ENCODE results near the gene BBS5. TPM values are rescaled to one million over a fixed set of nuclear protein-coding genes. Genes with fewer than 3 reads are reported as not detected.

The BBS5 gene
- total RNA-seq, 6 experiments from 2014 or later, result 1.7 to 3.5 (median 2.3) TPM

GRCh38 chr2:169462896-169463695, 16.2 kb upstream of the BBS5 start:
- no peak overlapping the region for H3K4me3 ChIP-seq
- no peaks in the 10 kb centered on the region for H3K4me1 ChIP-seq
- intact Hi-C loops (cut with DNase I), result no loop called here
- DNase-seq (no peak), ATAC-seq (no peak)
- no peaks in the 10 kb centered on the region for H3K27me3 ChIP-seq
- H3K27ac ChIP-seq, result no peak overlapping the region
- no peaks in the 10 kb centered on the region for H3K9me3 ChIP-seq
- no peak for TF ChIP-seq CTCF (IDR thresholded peaks at IDR 0.05)
- no peak for TF ChIP-seq POLR2A (IDR thresholded peaks at IDR 0.05)
- H3K36me3 ChIP-seq, result no peaks in the 10 kb centered on the region
- 56% methylated on average over 4 of the region's 4 CpGs for WGBS (ENCODE audit: insufficient coverage, low coverage, low lambda C conversion rate, missing lambda C conversion rate)

- no peak for TF ChIP-seq CTCF (IDR thresholded peaks at IDR 0.05)
- no peak for TF ChIP-seq POLR2A (IDR thresholded peaks at IDR 0.05)
- H3K4me3 ChIP-seq, result no peak overlapping the region
- H3K36me3 ChIP-seq, result no peaks in the 10 kb centered on the region
- intact Hi-C loops (cut with DNase I), result no loop called here
- 100% methylated on average over 1 of the region's 1 CpG for whole genome bisulfite sequencing (ENCODE audit: insufficient coverage, low coverage, low lambda C conversion rate, missing lambda C conversion rate)
- ATAC-seq (no peak), DNase-seq (no peak)
- no peak overlapping the region for H3K27ac ChIP-seq
- no peaks in the 10 kb centered on the region for H3K27me3 ChIP-seq
- no peaks in the 10 kb centered on the region for H3K4me1 ChIP-seq
- H3K9me3 ChIP-seq, result no peaks in the 10 kb centered on the region
These were observed 14.8 kb upstream of the BBS5 start for GRCh38 chr2:169464466-169464865.

- Histone ChIP-seq H3K36me3 (no peaks in the 10 kb centered on the region), H3K4me3 (no peak overlapping the region), H3K27ac (no peak overlapping the region), H3K4me1 (no peaks in the 10 kb centered on the region), H3K9me3 (no peaks in the 10 kb centered on the region), H3K27me3 (no peaks in the 10 kb centered on the region)
- no peak for TF ChIP-seq CTCF (IDR thresholded peaks at IDR 0.05)
- TF ChIP-seq POLR2A (IDR thresholded peaks at IDR 0.05), result no peak
- DNase-seq (no peak), ATAC-seq (no peak)
- WGBS (ENCODE audit: insufficient coverage, low coverage, low lambda C conversion rate, missing lambda C conversion rate), result 80% methylated on average over 2 of the region's 2 CpGs
- intact Hi-C loops (cut with DNase I), result no loop called here
These were observed 14.4 kb upstream of the BBS5 start for GRCh38 chr2:169464882-169465281.

- intact Hi-C loops (cut with DNase I), result no loop called here
- Histone ChIP-seq H3K27me3 (no peaks in the 10 kb centered on the region), H3K36me3 (no peaks in the 10 kb centered on the region), H3K4me3 (no peak overlapping the region), H3K9me3 (no peaks in the 10 kb centered on the region), H3K4me1 (no peaks in the 10 kb centered on the region), H3K27ac (no peak overlapping the region)
- DNase-seq (no peak), ATAC-seq (no peak)
- no peak for TF ChIP-seq POLR2A (IDR thresholded peaks at IDR 0.05)
- TF ChIP-seq CTCF (IDR thresholded peaks at IDR 0.05), result no peak
- WGBS (ENCODE audit: insufficient coverage, low coverage, low lambda C conversion rate, missing lambda C conversion rate), result 100% methylated on average over 1 of the region's 1 CpG
These were observed 10.5 kb upstream of the BBS5 start for GRCh38 chr2:169468841-169469240.
